Prostate gland (tissue), 2 donors: ENCODE data around the gene SGSM2. TPM values are rescaled to one million over a fixed set of nuclear protein-coding genes. Genes with fewer than 3 reads are reported as not detected.

Source experiments
- DNase-seq: peaks from one replicate; pipeline ENCODE4 v3.0.0-alpha.2; 2019; ENCODE audit warnings: low spot score
- H3K27ac ChIP-seq, 2 donors: fragments of 200-600 bp; sonication (generic); 2 replicates each; pipeline ENCODE4 v1.5.1; 2017 to 2019
- H3K27me3 ChIP-seq: fragments of 200-600 bp; sonication (generic); replicated peaks from 2 replicates; pipeline ENCODE4 v1.5.1; 2019; ENCODE audit not compliant: insufficient read depth
- H3K36me3 ChIP-seq, 2 donors: fragments of 200-600 bp; sonication (generic); 1 replicate in 1 of 2; 2 replicates in 1 of 2; pipeline versions ENCODE4 v1.5.1 to v1.8.1; 2017 to 2019
- H3K4me1 ChIP-seq: fragments of 200-600 bp; sonication (generic); replicated peaks from 2 replicates; pipeline ENCODE4 v1.5.1; 2019
- H3K4me3 ChIP-seq, 2 donors: fragments of 200-600 bp; sonication (generic); 2 replicates each; pipeline ENCODE4 v1.5.1; 2017 to 2019
- H3K9me3 ChIP-seq: fragments of 200-600 bp; sonication (generic); 2 replicates; pipeline ENCODE4 v1.5.1; 2017
- CTCF ChIP-seq, 4 experiments: fragments of 200-600 bp in 2 of 4; fragments of 450-650 bp in 2 of 4; sonication (generic) in 2 of 4; IDR thresholded peaks; 1 replicate in 3 of 4; 2 replicates in 1 of 4; pipeline ENCODE4 v1.5.1; 2016 to 2019; ENCODE audit warnings: antibody characterized with exemption in 4 of 4, mild to moderate bottlenecking in 2 of 4, moderate library complexity in 2 of 4
- POLR2A ChIP-seq: fragments of 450-650 bp; IDR thresholded peaks from one replicate; pipeline ENCODE4 v1.6.1; 2016; ENCODE audit warnings: antibody characterized with exemption, mild to moderate bottlenecking
- POLR2AphosphoS5 ChIP-seq: sonication (generic); formaldehyde crosslinking; IDR thresholded peaks from one replicate; pipeline ENCODE4 v1.6.1; 2017; ENCODE audit warnings: antibody characterized with exemption
- WGBS: methylation state at CpG from one replicate; pipeline ENCODE4 v1.1.5; 2018; 5-methylcytosine and 5-hydroxymethylcytosine counted together
- intact Hi-C: fragments of 100-400 bp; cut with DNase I; formaldehyde crosslinking; loops from one replicate; pipeline ENCODE4 v1.14.2; 2022
- total RNA-seq, 2 donors: library from RNA; depleted of rRNA; stranded (reverse); fragments of >200 nt; gene quantifications; one replicate each; pipeline ENCODE4 v1.1.0, GENCODE V29; 2016

SGSM2 gene
- total RNA-seq, 2 donors from 2014 or later: 118 to 172 TPM

DNA sequence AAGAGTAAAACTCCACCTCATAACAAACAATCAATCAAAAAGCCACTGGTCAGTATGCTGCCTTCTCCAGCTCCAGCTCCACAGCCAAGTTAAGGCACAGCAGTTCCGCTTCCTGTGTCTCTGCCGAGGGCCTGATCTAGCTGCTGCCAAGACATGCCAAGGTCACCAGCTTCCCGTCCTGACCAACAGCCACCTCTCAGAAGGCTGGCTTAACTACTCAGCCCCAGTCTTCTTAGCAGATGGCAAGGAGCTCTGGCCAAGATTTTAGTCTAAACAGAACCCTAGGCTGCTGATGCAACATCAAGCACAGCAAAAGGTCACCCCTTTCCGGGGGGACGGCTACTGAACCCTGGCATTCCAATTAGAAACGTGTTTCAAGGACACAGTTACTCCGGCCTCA lies 81.3 kb downstream of the SGSM2 start:
- WGBS: 76% methylated on average over 7 of the region's 7 CpGs
- no peak overlapping the region for H3K4me3 ChIP-seq
- peaks cover 0 to 8% of the 10 kb centered on the region in 2 donors for H3K36me3 ChIP-seq
- TF ChIP-seq CTCF (IDR thresholded peaks at IDR 0.05) (no peak), POLR2AphosphoS5 (no peak), POLR2A (no peak)
- no peaks in the 10 kb centered on the region for H3K4me1 ChIP-seq
- no peak overlapping the region for H3K27ac ChIP-seq
- H3K9me3 ChIP-seq: no peaks in the 10 kb centered on the region
- no peak for DNase-seq
- intact Hi-C loops: no loop called here
- no peaks in the 10 kb centered on the region for H3K27me3 ChIP-seq

- no peak for DNase-seq
- TF ChIP-seq POLR2A: no peak
- intact Hi-C loops: no loop called here
- 87% methylated on average over 6 of the region's 6 CpGs for WGBS
- Histone ChIP-seq H3K4me1 (no peaks in the 10 kb centered on the region), H3K27ac (no peak overlapping the region), H3K36me3 (peaks cover 0 to 8% of the 10 kb centered on the region in 2 donors), H3K9me3 (no peaks in the 10 kb centered on the region), H3K4me3 (no peak overlapping the region), H3K27me3 (no peaks in the 10 kb centered on the region)
Observed at GRCh38 chr17:2419486-2419885, 82.2 kb downstream of the SGSM2 start.

GRCh38 chr17:2420176-2420575 lies 82.9 kb downstream of the SGSM2 start:
- no peak overlapping the region for H3K4me3 ChIP-seq
- H3K27me3 ChIP-seq: no peaks in the 10 kb centered on the region
- no peaks in the 10 kb centered on the region for H3K9me3 ChIP-seq
- no peak for TF ChIP-seq POLR2AphosphoS5
- no peak for TF ChIP-seq POLR2A
- intact Hi-C loops: loop anchor here (10.0 kb wide), 2 partner anchors 285 to 595 kb away; no protein-coding TSS in a partner anchor
- no peaks in the 10 kb centered on the region for H3K4me1 ChIP-seq
- no peak for DNase-seq
- no peak overlapping the region for H3K27ac ChIP-seq
- H3K36me3 ChIP-seq: peaks cover 0 to 8% of the 10 kb centered on the region in 2 donors
- 70% methylated on average over 12 of the region's 12 CpGs for WGBS

- intact Hi-C loops: loop anchor here (10.0 kb wide), 2 partner anchors 283 to 593 kb away; no protein-coding TSS in a partner anchor
- peak overlapping the region in 1 of 2 donors; percentile 4 for H3K27ac ChIP-seq
- H3K4me3 ChIP-seq: no peak overlapping the region
- H3K36me3 ChIP-seq: peaks cover 0 to 8% of the 10 kb centered on the region in 2 donors
- no peaks in the 10 kb centered on the region for H3K9me3 ChIP-seq
- H3K4me1 ChIP-seq: no peaks in the 10 kb centered on the region
- TF ChIP-seq CTCF (IDR thresholded peaks at IDR 0.05): peak in 2 of 4 experiments; percentile 19 to 22
- TF ChIP-seq POLR2A: no peak
- no peak for DNase-seq
- H3K27me3 ChIP-seq: no peaks in the 10 kb centered on the region
- 64% methylated on average over 27 of the region's 27 CpGs for WGBS
Observed at GRCh38 chr17:2421315-2422147, 84.2 kb downstream of the SGSM2 start.

DNA sequence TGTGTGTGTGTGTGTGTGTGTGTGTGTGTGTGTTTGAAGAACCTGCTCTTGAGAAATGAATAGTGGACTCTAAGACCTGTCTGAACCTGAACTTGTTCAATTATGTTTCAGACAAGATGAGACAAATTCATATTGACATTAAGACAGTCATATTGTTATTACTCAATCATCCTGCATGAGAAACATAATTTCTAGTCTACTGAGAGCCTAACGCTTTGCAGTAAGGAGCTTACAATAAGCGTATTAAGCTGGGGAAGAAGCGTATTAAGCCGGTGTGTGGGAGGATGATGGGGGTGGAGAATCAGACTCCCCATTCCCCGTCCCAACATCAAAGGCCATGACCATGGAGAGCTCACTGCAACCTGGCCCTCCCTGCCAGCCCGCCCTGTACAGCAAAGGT lies 86.0 kb downstream of the SGSM2 start:
- intact Hi-C loops: loop anchor here (10.0 kb wide), 2 partner anchors 282 to 592 kb away; no protein-coding TSS in a partner anchor
- WGBS: 66% methylated on average over 6 of the region's 6 CpGs
- Histone ChIP-seq H3K27ac (peak overlapping the region in 1 of 2 donors; percentile 5), H3K4me1 (no peaks in the 10 kb centered on the region), H3K36me3 (peaks cover 0 to 8% of the 10 kb centered on the region in 2 donors), H3K4me3 (no peak overlapping the region), H3K27me3 (no peaks in the 10 kb centered on the region), H3K9me3 (no peaks in the 10 kb centered on the region)
- peak; percentile 47 for TF ChIP-seq POLR2AphosphoS5
- no peak for TF ChIP-seq CTCF (IDR thresholded peaks at IDR 0.05)
- DNase-seq: no peak

GRCh38 chr17:2427215-2427614 lies 89.9 kb downstream of the SGSM2 start:
- H3K4me3 ChIP-seq: no peak overlapping the region
- no peaks in the 10 kb centered on the region for H3K9me3 ChIP-seq
- 65% methylated on average over 2 of the region's 2 CpGs for WGBS
- intact Hi-C loops: loop anchor here (10.0 kb wide), 2 partner anchors 278 to 588 kb away; no protein-coding TSS in a partner anchor
- H3K27me3 ChIP-seq: no peaks in the 10 kb centered on the region
- H3K27ac ChIP-seq: no peak overlapping the region
- H3K4me1 ChIP-seq: no peaks in the 10 kb centered on the region
- H3K36me3 ChIP-seq: no peaks in the 10 kb centered on the region
- DNase-seq: no peak
- no peak for TF ChIP-seq POLR2AphosphoS5
